ENCODE measurements around the gene GLT1D1.

Gene GLT1D1

GRCh38 chr12:128969480-128970055 is 116.3 kb downstream of the GLT1D1 start:
- FAIRE-seq: no peak

GRCh38 chr12:128970110-128970509 is 116.8 kb downstream of the GLT1D1 start:
- FAIRE-seq: no peak

GRCh38 chr12:128970941-128971340 is 117.7 kb downstream of the GLT1D1 start:
- FAIRE-seq: no peak

- no peak for FAIRE-seq
Measured at GRCh38 chr12:128971802-128972201, 118.5 kb downstream of the GLT1D1 start.

- FAIRE-seq: no peak
Measured at GRCh38 chr12:128973883-128974681, 120.8 kb downstream of the GLT1D1 start.

- no peak for FAIRE-seq
Measured at GRCh38 chr12:128974881-128975280, 121.6 kb downstream of the GLT1D1 start.

GRCh38 chr12:128976120-128976738 is 123.0 kb downstream of the GLT1D1 start:
- FAIRE-seq: no peak

- FAIRE-seq: no peak
Measured at GRCh38 chr12:128977441-128977840, 124.2 kb downstream of the GLT1D1 start.

GRCh38 chr12:128978067-128978466 is 124.8 kb downstream of the GLT1D1 start:
- FAIRE-seq: no peak

GRCh38 chr12:128980623-128981022 is 127.3 kb downstream of the GLT1D1 start:
- no peak for FAIRE-seq

GRCh38 chr12:128981971-128982533 is 128.8 kb downstream of the GLT1D1 start:
- FAIRE-seq: no peak

- no peak for FAIRE-seq
Measured at GRCh38 chr12:128982933-128983332, 129.7 kb downstream of the GLT1D1 start.

GRCh38 chr12:128983371-128983770 is 130.1 kb downstream of the GLT1D1 start:
- FAIRE-seq: no peak

GRCh38 chr12:128986957-128987356 is 133.7 kb downstream of the GLT1D1 start:
- no peak for FAIRE-seq

- no peak for FAIRE-seq
Measured at GRCh38 chr12:128989287-128989686, 136.0 kb downstream of the GLT1D1 start.

GRCh38 chr12:128991716-128992115 is 138.4 kb downstream of the GLT1D1 start:
- no peak for FAIRE-seq

- FAIRE-seq: no peak
Measured at GRCh38 chr12:128992116-128992515, 138.8 kb downstream of the GLT1D1 start.

- no peak for FAIRE-seq
Measured at GRCh38 chr12:128992550-128992949, 139.3 kb downstream of the GLT1D1 start.

- FAIRE-seq: no peak
Measured at GRCh38 chr12:128994856-128995255, 141.6 kb downstream of the GLT1D1 start.

- no peak for FAIRE-seq
Measured at GRCh38 chr12:128995619-128996018, 142.3 kb downstream of the GLT1D1 start.

- FAIRE-seq: no peak
Measured at GRCh38 chr12:129001826-129002225, 148.5 kb downstream of the GLT1D1 start.

- FAIRE-seq: no peak
Measured at GRCh38 chr12:129002427-129002826, 149.1 kb downstream of the GLT1D1 start.

- FAIRE-seq: no peak
Measured at GRCh38 chr12:129005416-129005815, 152.1 kb downstream of the GLT1D1 start.

- no peak for FAIRE-seq
Measured at GRCh38 chr12:129005829-129006228, 152.6 kb downstream of the GLT1D1 start.
